CD4-positive, alpha-beta T cell treated with Interleukin-15 for 1 hour (primary cell): ENCODE data around the gene ASAP2.

Experiments used
- DNase-seq: peaks from one replicate; pipeline ENCODE4 v3.0.0-alpha.2; 2020

ASAP2 gene

GRCh38 chr2:9410108-9410507 lies 203.5 kb downstream of the ASAP2 start:
- no peak for DNase-seq

DNA sequence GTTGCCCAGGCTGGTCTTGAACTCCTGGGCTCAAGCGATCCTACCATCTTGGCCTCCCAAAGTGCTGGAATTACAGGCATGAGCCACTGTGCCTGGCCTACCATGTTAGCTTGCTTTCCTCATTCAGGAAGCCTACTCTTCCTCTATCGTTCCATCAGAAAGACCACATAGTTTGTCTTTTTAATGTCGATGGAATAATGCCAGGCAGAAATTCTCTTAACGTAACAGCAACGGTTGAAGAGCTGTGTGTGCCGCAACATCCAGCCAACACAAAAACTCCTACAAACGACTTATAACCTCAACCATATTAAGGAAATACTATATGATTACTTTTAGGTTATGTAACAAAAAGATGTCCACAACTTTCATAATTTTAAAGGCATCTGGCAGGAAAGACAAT lies 206.2 kb downstream of the ASAP2 start:
- DNase-seq: no peak

DNA sequence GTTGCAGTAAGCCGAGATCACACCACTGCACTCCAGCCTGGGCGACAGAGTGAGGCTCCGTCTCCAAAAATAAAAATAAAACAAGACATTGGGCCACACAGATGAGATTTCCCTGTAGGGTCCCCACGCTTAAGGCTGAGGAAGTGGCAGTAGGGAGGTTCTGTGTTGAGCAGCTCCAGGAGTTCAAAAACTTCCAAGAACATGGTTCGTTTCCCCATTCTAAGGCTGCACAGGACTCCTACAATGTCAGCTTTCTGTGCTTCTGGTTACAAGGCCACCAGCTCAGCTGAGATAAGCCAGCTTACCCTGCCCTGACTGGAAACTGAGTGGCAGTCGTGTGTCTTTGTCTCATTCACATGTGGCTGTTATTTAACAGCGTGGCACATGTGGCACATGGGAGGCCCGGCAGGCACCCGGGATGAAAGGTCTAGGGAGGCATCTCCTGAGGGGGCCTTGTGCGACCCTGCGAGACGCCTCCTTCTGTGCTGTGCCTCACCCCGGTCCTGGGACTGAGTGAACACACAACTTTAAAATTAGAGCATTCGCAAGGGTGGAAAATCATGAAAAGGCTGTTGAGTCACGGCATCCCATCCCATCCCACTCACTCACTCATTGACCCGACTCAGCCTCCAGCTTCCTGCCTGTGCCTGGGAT lies 209.0 kb downstream of the ASAP2 start:
- DNase-seq: no peak

GRCh38 chr2:9416267-9416961 lies 209.8 kb downstream of the ASAP2 start:
- no peak for DNase-seq

- DNase-seq: no peak
These were observed 210.3 kb downstream of the ASAP2 start for GRCh38 chr2:9416962-9417316.

GRCh38 chr2:9417725-9418124 lies 211.1 kb downstream of the ASAP2 start:
- DNase-seq: no peak

DNA sequence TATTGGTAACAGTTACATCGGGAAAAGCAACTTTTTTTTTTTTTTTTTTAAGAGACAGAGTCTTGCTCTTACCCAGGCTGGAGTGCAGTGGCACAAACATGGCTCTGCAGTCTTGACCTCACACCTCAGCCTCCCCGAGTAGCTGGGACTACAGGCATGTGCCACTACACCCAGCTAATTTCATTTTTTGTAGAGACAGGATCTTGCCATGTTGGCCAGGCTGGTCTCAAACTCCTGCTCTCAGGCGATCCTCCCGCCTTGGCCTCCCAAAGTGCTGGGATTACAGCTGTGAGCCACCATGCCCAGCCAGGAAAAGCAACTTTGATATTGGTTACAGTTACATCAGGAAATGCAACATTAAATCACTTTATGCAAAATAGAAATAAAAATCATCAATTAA lies 212.1 kb downstream of the ASAP2 start:
- DNase-seq: no peak

GRCh38 chr2:9419541-9419940 lies 212.9 kb downstream of the ASAP2 start:
- no peak for DNase-seq

- DNase-seq: no peak
These were observed 213.9 kb downstream of the ASAP2 start for GRCh38 chr2:9420495-9420894.

DNA sequence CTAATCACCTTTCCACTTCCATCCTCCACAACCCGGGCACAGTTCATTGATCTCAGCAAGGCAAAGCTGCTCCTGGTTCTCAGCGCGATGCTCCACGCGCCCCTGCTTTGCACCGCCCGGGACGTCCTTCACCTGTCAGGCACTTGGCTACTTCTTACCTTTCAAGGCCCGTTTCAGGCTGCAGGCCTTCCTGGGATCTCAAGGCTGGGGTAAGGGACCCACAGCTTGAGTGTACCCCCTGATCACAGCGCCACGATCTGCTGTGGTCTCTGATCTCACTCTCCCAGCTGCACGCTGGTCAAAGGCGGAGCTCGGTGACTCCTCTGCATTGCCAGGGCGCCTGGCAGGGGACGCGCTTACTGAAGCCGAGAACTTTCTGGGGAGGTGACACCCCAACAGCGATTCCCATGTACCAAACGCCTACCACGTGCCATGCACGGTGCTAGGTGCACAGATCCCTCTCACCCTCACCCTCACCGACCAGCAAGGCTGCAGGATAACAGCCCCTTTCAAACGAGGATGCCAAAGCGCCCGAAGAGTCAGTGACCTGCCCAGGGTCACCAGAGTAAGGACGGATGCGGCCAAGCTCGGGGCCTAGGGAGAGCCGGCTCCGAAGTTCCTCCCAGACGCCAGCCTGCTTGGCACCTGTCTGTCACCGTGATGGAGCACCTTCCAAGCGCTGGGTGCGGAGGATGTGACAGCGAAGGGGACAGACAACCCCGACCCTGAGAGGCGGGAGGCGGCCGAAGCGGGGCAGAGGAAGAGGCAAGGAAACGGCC lies 215.9 kb downstream of the ASAP2 start:
- peak; percentile 46 for DNase-seq

GRCh38 chr2:9423100-9423921 lies 216.7 kb downstream of the ASAP2 start, which contains the start of the genes CPSF3 and ITGB1BP1:
Gene CPSF3, plus strand, starts transcription at chr2:9423654. Its CDS starts 120 bp downstream, at chr2:9423774.
Gene ITGB1BP1, minus strand, starts transcription at chr2:9423528. Its CDS starts 4,831 bp downstream, at chr2:9418697.
- peak; percentile 97 for DNase-seq

GRCh38 chr2:9423922-9424272 lies 217.3 kb downstream of the ASAP2 start:
- no peak for DNase-seq

DNA sequence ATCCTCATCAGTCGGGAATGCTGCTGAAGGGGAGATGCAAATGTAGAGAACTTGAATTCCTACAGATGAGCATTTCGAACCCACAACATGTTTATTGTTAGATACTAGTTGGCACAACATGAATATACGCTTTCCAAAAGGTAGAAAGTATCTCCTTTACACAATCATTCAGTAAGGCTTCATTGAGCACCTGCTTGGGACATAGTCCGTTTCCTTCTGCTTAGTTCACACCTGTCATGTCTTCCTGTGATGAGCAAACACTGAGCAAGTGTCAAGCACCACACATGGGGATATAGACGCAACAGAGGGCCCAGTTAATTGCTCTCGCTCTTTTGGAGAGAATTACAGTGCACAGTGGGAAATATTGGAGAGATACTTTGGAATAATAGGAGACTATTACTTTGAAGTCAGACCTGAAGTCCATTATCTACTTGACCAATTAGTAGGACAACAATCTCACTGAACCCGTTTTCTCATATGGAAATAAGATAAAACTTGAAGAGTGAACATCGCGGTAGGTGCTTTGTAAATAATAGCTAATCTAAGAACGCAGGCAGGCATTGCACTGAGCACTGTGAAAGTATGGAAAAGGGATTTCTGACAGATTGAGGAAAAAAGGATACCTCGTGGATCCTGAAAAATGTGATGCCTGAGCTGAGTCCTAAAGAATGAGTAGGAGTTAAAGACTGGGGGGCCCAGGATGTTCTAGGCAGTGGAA lies 218.0 kb downstream of the ASAP2 start:
- no peak for DNase-seq

DNA sequence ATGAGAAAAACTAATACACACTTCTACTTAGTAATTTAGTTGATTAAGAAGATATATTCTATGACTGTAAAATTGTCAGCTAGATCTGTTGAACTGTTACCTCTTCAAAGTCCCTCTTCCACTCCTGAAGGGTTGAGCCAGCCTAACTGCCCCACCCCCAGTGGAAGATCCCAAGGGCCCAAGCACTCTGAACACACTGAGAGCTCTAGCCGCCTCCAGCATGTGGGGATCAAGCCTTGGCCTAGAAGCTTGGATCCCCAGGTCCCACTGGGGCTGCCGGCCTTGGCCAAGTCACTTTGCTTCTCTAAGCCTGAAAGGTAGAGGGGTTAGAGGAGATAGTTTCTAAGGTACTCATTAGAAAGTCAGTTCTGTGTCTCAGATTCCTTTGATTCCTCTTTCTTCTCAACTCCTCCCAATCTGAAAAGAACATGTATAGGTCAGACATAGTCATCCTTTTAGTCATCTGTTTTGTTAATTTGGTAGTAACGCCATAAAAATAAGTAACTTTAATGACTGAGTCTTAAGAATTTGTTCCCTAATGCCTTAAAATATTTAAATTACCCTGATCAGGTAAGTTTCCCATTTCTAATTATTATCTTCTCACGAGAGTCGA lies 222.5 kb downstream of the ASAP2 start:
- DNase-seq: no peak

- no peak for DNase-seq
These were observed 224.0 kb downstream of the ASAP2 start for GRCh38 chr2:9430316-9431293.

GRCh38 chr2:9434489-9434888 lies 227.9 kb downstream of the ASAP2 start:
- DNase-seq: no peak

DNA sequence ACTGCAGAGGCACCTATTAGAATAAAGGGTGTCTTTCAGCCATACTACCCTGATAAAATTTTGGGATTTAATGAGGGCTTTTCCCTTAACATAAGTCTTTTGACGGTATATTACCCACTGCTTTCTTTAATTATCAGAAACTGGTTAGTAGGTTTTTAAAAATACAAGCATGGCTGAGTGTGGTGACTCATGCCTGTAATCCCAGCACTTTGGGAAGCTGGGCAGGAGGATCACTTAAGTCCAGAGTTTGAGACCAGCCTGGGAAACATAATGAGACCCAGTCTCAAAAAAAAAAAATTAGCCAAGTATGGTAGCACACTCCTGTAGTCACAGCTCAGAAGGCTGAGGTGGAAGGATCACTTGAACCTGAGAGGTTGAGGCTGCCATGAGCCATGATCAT lies 232.9 kb downstream of the ASAP2 start:
- DNase-seq: no peak

DNA sequence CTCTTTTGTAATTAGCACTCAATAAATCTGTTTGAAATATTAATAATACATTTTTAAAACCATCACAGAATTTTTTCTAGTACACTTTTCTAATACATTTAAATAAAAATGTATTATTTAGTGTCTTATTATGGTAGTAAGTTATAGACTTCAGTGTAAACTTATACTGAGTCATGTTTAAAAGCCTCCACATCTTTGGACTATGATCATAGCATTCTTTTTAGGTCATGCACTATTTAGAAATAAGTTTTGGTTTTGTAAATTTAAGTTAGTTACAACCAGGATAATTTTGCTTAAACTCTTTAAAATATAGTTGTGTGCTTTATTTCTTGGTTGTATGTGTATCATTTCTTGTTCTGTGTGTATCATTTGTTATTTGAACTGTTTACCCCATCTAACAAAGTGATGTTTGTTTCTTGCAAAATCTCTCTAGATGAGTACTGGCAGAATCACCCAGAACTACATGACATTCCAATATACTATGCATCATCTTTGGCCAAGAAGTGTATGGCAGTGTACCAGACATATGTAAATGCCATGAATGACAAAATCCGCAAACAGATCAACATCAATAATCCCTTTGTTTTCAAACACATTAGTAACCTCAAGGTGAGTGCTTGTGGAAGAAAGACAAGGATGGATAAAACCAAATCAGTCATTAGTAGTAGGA lies 233.6 kb downstream of the ASAP2 start:
- no peak for DNase-seq

DNA sequence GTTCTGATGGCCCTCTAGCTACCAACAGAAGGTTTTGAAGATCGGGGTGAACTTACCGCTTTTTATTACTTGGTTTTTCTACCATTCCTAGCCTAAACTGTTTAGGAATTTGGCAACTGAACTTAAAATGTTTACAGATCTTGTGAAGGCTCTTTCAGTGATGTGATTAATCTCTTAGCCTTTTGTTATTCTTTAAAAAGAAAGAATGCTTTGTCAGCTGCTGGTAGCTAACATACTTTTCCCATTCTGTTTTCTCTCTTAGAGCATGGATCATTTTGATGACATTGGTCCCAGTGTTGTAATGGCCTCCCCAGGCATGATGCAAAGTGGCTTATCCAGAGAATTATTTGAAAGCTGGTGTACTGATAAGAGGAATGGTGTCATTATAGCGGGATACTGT lies 234.9 kb downstream of the ASAP2 start:
- no peak for DNase-seq

GRCh38 chr2:9443526-9443925 lies 236.9 kb downstream of the ASAP2 start:
- DNase-seq: no peak
